Inferior parietal cortex (tissue), 1 donor: ENCODE results near the gene RBP5.

ENCODE experiments used
- DNase-seq: peaks from one replicate; pipeline ENCODE4 v3.0.0-alpha.2; 2016; ENCODE audit errors: extremely low spot score

The RBP5 gene

GRCh38 chr12:7101047-7101693 is 27.5 kb downstream of the RBP5 start:
- no peak for DNase-seq

GRCh38 chr12:7100239-7100638 is 28.4 kb downstream of the RBP5 start:
- DNase-seq: no peak

GRCh38 chr12:7099290-7099996 is 29.2 kb downstream of the RBP5 start:
- no peak for DNase-seq

DNA sequence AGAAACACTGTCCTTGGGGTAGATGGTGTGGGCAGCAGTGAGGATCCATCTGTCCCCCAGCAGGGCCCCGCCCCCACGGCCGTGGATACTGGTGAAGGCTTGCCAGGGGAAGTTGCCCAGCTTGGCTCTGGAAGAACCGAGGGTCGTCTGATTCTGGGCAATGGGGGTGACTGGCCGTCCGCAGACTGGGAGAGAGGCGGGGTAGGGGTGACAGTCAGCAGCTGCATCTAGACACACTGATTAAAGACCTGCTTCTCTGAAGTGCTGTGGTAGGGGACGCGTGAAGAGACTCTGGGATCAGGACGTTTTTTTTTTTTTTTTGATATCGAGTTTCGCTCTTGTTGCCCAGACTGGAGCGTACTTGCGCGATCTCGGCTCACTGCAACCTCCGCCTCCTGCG is 31.7 kb downstream of the RBP5 start:
- DNase-seq: no peak

GRCh38 chr12:7096006-7096932 is 32.4 kb downstream of the RBP5 start:
- no peak for DNase-seq

- DNase-seq: no peak
Observed at GRCh38 chr12:7093892-7094291, 34.8 kb downstream of the RBP5 start.

- DNase-seq: no peak
Observed at GRCh38 chr12:7093486-7093885, 35.2 kb downstream of the RBP5 start.

- no peak for DNase-seq
Observed at GRCh38 chr12:7092986-7093460, 35.7 kb downstream of the RBP5 start.

DNA sequence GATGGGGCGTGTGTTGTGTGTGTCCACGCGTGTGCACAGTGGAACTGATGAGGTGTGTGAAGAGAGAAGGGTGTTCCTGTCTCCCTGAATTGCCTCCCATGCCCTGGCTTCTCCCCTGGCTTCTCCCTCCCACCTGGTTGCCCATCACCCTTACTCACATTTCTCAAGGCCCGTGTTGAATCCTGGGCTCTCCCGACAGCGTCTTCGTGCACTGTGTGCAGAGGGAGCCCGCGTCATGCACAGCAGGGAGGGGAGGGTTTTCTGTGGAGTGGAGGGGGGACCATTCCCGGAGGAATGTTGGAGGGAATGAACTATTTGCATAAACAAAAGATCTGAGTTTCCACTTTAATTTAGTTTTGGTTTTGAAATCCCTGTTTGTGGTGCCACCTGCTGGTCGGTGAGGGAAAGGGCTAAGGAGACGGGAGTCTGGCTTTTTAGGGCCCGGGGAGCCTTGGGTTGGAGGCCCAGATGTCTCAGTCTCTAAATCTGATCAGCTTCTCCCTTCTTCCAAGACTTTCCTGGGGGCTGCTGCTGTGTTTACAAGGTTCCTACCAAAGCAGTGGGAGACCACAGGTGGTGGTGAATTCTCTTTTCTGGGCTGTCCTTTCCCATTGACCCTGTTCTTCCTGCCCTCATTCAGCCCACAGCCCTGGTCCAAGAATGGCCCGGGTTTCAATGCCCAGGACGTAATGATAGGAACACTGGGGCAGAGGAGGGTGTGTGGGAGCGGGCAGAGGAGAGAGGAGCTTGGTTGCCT is 36.3 kb downstream of the RBP5 start, which contains the start of gene C1R:
TSS of gene C1R (minus strand) at position 217 of the 757 bp plus-strand sequence. CDS start at position 160, 57 bp downstream.
- DNase-seq: peak; percentile 78

DNA sequence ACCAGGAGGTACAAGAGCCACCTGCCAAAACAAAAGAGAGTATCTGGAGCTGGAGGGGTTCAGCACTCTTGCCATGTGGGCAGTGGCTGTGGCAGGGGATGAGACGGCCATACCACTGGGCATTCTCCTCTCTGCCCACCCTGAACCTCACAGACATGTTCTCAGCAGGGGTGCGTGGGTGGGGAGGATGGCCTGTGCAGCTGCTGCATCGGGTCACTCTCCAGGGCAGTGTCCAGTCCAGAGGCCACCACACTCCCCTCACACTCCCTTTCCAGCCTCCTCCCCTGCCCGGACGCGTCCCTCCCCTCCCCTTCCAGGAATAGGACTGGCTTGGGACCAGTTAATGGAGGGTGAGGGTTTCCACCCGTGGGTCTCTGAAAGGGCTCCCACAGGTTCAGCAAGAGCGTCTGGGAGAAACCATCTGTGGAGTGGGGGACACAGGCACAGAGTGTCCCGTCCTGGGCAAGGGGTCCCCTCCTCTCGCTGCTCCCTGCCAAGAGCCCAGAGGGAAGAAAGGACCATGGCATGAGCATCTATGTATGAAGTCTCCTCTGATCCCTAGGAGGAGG is 36.9 kb downstream of the RBP5 start:
- DNase-seq: no peak

GRCh38 chr12:7091171-7091570 is 37.5 kb downstream of the RBP5 start:
- DNase-seq: no peak

GRCh38 chr12:7090222-7090998 is 38.3 kb downstream of the RBP5 start:
- no peak for DNase-seq

DNA sequence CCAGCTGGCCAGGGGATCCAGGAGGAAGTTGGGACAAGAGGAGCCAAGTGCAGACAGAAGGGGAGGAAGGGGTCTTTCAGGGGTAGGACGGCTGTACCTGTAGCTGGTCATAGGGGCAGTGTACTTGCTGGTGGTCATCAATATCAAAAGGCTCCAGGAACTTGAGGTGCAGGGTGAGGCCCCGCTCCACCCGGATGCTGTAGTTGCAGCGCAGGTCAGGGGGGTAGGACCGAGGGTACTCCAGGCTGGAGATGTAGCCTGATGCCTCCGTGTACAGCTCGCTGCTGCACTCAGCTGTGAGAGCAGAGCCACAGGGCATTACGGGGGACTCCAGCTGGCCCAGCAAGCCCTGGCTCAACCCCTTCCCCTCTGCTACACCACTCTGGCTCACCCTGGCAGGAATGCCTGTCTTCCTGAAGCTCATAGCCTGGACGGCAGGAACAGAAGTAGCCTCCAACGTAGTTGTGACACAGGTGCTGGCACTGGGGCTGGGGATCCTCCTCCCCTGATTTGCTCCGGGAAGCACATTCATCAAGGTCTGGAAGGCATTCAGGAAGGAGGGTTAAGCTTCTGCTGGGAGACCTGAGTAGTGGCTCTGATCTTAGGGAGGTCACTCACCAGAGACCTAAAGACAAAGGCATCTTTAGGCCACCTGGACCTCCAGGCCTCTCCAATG is 39.4 kb downstream of the RBP5 start:
- no peak for DNase-seq

DNA sequence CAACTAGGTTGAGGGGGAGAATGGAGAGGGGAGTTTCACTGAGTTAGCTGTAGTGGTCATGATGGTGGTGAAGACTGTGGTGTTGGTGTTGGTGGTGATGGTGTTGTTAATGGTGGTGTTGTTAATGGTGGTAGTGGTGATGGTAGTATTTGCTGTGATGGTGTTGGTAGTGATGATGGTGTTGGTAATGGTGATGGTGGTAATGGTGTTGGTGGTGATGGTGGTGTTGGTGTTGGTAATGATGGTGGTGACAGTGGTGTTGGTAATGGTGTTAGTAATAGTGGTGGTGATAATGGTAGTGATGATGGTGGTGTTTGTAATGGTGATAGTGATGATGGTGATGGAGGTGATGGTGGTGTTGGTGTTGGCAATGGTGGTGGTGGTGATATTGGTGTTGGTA is 45.6 kb downstream of the RBP5 start:
- no peak for DNase-seq

- DNase-seq: no peak
Observed at GRCh38 chr12:7081037-7081436, 47.7 kb downstream of the RBP5 start.

GRCh38 chr12:7079826-7080125 is 48.9 kb downstream of the RBP5 start:
- DNase-seq: no peak

- no peak for DNase-seq
Observed at GRCh38 chr12:7078163-7078562, 50.5 kb downstream of the RBP5 start.

GRCh38 chr12:7076493-7076892 is 52.2 kb downstream of the RBP5 start:
- no peak for DNase-seq

DNA sequence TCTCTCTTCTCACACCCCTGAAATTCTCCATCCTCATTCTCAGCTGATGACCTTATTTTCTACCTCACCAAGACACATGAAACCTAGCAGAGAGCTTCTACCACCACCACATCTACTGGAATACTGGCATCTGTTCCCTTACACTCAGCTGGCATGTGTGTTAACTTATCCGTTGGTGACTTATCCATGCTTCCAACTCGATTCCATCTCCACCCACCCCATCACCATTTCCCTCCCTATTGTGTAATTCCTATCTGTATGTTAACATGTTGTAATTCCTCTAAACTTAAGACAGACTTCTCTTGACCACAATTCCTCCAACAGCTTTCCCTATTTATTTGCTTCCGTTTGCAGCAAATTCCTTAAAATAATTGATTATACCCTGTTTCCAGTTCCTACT is 52.8 kb downstream of the RBP5 start:
- no peak for DNase-seq

- DNase-seq: no peak
Observed at GRCh38 chr12:7075518-7075917, 53.2 kb downstream of the RBP5 start.
